ENCODE measurements around the gene DCLK2.

Gene DCLK2

DNA sequence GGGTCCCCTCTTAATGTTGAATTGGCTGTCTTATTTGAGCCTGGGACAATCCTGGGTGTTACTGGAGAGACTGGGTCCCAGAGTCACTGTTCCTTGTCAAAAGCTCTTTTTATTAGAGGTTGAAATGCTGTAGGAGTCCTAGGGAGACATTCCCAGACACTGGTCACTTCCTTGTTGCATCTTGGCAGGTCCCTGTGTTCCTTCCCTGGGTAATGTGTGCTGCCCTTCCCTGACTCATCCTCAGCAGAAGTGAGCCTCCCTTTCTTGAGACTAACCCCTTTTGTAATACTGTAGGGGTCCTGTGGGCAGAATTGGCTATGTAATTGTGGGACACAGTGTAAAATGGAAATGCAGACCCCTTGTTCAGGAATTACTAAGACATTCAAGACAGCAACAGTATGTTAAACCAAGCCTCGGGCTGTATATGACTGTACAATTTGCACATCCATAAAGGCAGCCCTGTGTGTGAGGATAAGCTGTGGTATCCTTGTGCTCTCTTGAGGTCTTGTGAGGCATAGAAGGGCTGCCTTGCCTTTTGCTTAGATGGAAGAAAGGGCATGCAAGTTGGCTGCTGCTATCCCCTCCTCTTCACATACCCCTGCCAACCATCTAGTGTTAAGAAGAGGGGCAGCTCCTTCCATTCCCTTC is 53.5 kb downstream of the DCLK2 start:
- H2AFZ ChIP-seq (ENCODE audit: low read depth, low read length), result no peak overlapping the region
- peak overlapping the region; percentile 21 for H2AK5ac ChIP-seq (ENCODE audit: low read length, severe bottlenecking)
- no peaks in the 10 kb centered on the region for H3K27me3 ChIP-seq (ENCODE audit: control insufficient read depth in 1 of 2, insufficient read depth in 1 of 2, low read length in 2 of 2)
- peak overlapping the region in 1 of 2 experiments; percentile 60 for H3K23ac ChIP-seq (ENCODE audit: low read length in 2 of 2)
- H3K9ac ChIP-seq (ENCODE audit: low read length), result peak overlapping the region; percentile 70
- no peaks in the 10 kb centered on the region for H3K36me3 ChIP-seq (ENCODE audit: control insufficient read depth in 1 of 2, insufficient read depth in 2 of 2, low read depth in 1 of 2, low read length in 2 of 2)
- H4K8ac ChIP-seq (ENCODE audit: low read length), result peak overlapping the region; percentile 27
- H2BK120ac ChIP-seq (ENCODE audit: low read depth, low read length), result no peak overlapping the region
- H3K14ac ChIP-seq (ENCODE audit: low read length in 2 of 2), result no peak overlapping the region
- H3K4me2 ChIP-seq (ENCODE audit: low read length, poor library complexity, severe bottlenecking), result no peak overlapping the region
- no peak overlapping the region for H2BK5ac ChIP-seq (ENCODE audit: low read depth, low read length, poor library complexity, severe bottlenecking)
- peaks cover 25% of the 10 kb centered on the region for H3K79me1 ChIP-seq (replicated peaks; ENCODE audit: low read length, poor library complexity, severe bottlenecking)
- H2BK15ac ChIP-seq (ENCODE audit: low read depth, poor library complexity, severe bottlenecking), result no peak overlapping the region
- H2BK12ac ChIP-seq (ENCODE audit: low read length in 2 of 2), result peak overlapping the region; percentile 7 to 27
- DNase-seq, result no peak
- peak overlapping the region in 1 of 2 experiments; percentile 13 for H3K4ac ChIP-seq (ENCODE audit: low read depth in 1 of 2, low read length in 2 of 2)
- H3K9me3 ChIP-seq (ENCODE audit: control insufficient read depth, low read length), result no peaks in the 10 kb centered on the region
- H4K91ac ChIP-seq (ENCODE audit: low read length), result peak overlapping the region; percentile 81
- no peak overlapping the region for H3K27ac ChIP-seq (ENCODE audit: low read length, poor library complexity, severe bottlenecking)
- no peaks in the 10 kb centered on the region for H3K4me1 ChIP-seq (ENCODE audit: control insufficient read depth, insufficient read depth, low read depth, low read length)
- WGBS, result 100% methylated on average over 1 of the region's 1 CpG
- H3K4me3 ChIP-seq (ENCODE audit: insufficient read depth in 1 of 2, low read depth in 1 of 2, low read length in 2 of 2), result peak overlapping the region in 1 of 2 experiments; percentile 3
- H3K18ac ChIP-seq (ENCODE audit: low read depth in 1 of 2, low read length in 2 of 2), result peak overlapping the region; percentile 60 to 75

DNA sequence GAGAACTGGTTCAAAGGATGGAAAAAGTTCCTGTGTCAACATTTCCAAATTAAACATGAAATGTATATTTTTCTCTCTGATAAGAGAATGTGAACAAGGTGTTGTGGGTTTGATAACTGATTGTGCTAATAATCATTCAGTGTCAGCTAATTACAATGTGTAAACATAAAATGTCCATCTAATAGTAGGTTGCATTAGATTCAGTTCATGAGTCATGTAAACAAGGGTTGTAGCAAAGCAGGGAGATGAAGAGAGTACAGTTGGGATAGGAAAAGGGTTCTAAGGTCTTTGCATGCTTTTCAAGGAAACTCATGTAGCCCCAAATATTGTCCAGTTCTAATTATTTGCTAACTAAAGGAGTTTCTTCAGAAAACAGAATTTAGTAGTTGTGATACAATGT is 55.4 kb downstream of the DCLK2 start:
- H3K27me3 ChIP-seq (ENCODE audit: control insufficient read depth in 1 of 2, insufficient read depth in 1 of 2, low read length in 2 of 2), result no peaks in the 10 kb centered on the region
- H2BK5ac ChIP-seq (ENCODE audit: low read depth, low read length, poor library complexity, severe bottlenecking), result no peak overlapping the region
- peak; percentile 68 for DNase-seq
- H3K4ac ChIP-seq (ENCODE audit: low read depth in 1 of 2, low read length in 2 of 2), result no peak overlapping the region
- no peaks in the 10 kb centered on the region for H3K36me3 ChIP-seq (ENCODE audit: control insufficient read depth in 1 of 2, insufficient read depth in 2 of 2, low read depth in 1 of 2, low read length in 2 of 2)
- H3K79me1 ChIP-seq (replicated peaks; ENCODE audit: low read length, poor library complexity, severe bottlenecking), result peaks cover 22% of the 10 kb centered on the region
- no peak overlapping the region for H2AFZ ChIP-seq (ENCODE audit: low read depth, low read length)
- H3K27ac ChIP-seq (ENCODE audit: low read length, poor library complexity, severe bottlenecking), result no peak overlapping the region
- H3K9me3 ChIP-seq (ENCODE audit: control insufficient read depth, low read length), result no peaks in the 10 kb centered on the region
- H2BK15ac ChIP-seq (ENCODE audit: low read depth, poor library complexity, severe bottlenecking), result no peak overlapping the region
- H4K91ac ChIP-seq (ENCODE audit: low read length), result no peak overlapping the region
- H3K14ac ChIP-seq (ENCODE audit: low read length in 2 of 2), result no peak overlapping the region
- no peak overlapping the region for H3K4me2 ChIP-seq (ENCODE audit: low read length, poor library complexity, severe bottlenecking)
- no peak overlapping the region for H4K8ac ChIP-seq (ENCODE audit: low read length)
- H3K4me3 ChIP-seq (ENCODE audit: insufficient read depth in 1 of 2, low read depth in 1 of 2, low read length in 2 of 2), result no peak overlapping the region
- H3K18ac ChIP-seq (ENCODE audit: low read depth in 1 of 2, low read length in 2 of 2), result no peak overlapping the region
- H3K4me1 ChIP-seq (ENCODE audit: control insufficient read depth, insufficient read depth, low read depth, low read length), result no peaks in the 10 kb centered on the region
- H2BK12ac ChIP-seq (ENCODE audit: low read length in 2 of 2), result no peak overlapping the region
- no peak overlapping the region for H2AK5ac ChIP-seq (ENCODE audit: low read length, severe bottlenecking)
- H3K23ac ChIP-seq (ENCODE audit: low read length in 2 of 2), result no peak overlapping the region
- H2BK120ac ChIP-seq (ENCODE audit: low read depth, low read length), result no peak overlapping the region
- H3K9ac ChIP-seq (ENCODE audit: low read length), result no peak overlapping the region

DNA sequence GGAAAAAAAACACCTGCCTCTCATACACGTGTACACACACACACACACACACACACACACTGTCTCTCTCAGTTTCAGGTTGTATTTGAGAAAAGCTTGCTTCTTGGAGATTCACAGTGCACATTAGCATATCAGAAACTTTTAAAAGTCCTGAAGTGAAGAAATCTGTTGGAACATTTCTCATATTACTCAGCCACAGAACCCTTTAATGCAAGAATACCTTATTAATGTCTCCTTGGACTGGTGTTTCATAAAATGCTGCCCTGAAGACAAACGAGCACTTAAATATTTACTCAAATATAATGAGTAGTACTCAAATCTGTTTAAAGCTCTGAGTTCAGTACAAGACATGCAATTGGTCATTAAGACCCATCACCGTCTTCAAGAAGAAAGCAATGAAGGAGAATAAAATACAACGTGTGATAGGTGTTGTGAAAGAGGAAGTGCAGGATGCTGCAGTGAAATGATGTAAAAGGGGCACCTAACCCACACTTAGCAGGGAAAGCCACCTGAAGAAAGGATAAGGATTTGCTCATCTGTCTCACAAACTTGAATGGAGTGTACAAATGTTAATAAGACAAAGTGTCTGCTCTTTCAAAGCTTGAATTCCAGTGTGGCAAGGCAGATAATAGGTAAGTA is 57.0 kb downstream of the DCLK2 start:
- Histone ChIP-seq H3K36me3 (ENCODE audit: control insufficient read depth in 1 of 2, insufficient read depth in 2 of 2, low read depth in 1 of 2, low read length in 2 of 2) (no peaks in the 10 kb centered on the region), H2BK15ac (ENCODE audit: low read depth, poor library complexity, severe bottlenecking) (no peak overlapping the region), H3K27ac (ENCODE audit: low read length, poor library complexity, severe bottlenecking) (no peak overlapping the region), H2BK12ac (ENCODE audit: low read length in 2 of 2) (peak overlapping the region in 1 of 2 experiments; percentile 88), H3K9ac (ENCODE audit: low read length) (no peak overlapping the region), H4K8ac (ENCODE audit: low read length) (no peak overlapping the region), H3K4ac (ENCODE audit: low read depth in 1 of 2, low read length in 2 of 2) (no peak overlapping the region), H3K4me2 (ENCODE audit: low read length, poor library complexity, severe bottlenecking) (no peak overlapping the region), H2AK5ac (ENCODE audit: low read length, severe bottlenecking) (no peak overlapping the region), H3K27me3 (ENCODE audit: control insufficient read depth in 1 of 2, insufficient read depth in 1 of 2, low read length in 2 of 2) (no peaks in the 10 kb centered on the region), H2BK120ac (ENCODE audit: low read depth, low read length) (peak overlapping the region; percentile 29), H3K79me1 (replicated peaks; ENCODE audit: low read length, poor library complexity, severe bottlenecking) (peaks cover 27% of the 10 kb centered on the region), H3K23ac (ENCODE audit: low read length in 2 of 2) (no peak overlapping the region), H3K4me3 (ENCODE audit: insufficient read depth in 1 of 2, low read depth in 1 of 2, low read length in 2 of 2) (no peak overlapping the region), H2AFZ (ENCODE audit: low read depth, low read length) (no peak overlapping the region), H3K4me1 (ENCODE audit: control insufficient read depth, insufficient read depth, low read depth, low read length) (no peaks in the 10 kb centered on the region), H4K91ac (ENCODE audit: low read length) (peak overlapping the region; percentile 52), H3K14ac (ENCODE audit: low read length in 2 of 2) (no peak overlapping the region), H2BK5ac (ENCODE audit: low read depth, low read length, poor library complexity, severe bottlenecking) (no peak overlapping the region), H3K9me3 (ENCODE audit: control insufficient read depth, low read length) (no peaks in the 10 kb centered on the region), H3K18ac (ENCODE audit: low read depth in 1 of 2, low read length in 2 of 2) (peak overlapping the region; percentile 46 to 52)
- 33% methylated on average over 2 of the region's 4 CpGs for WGBS
- DNase-seq, result no peak

DNA sequence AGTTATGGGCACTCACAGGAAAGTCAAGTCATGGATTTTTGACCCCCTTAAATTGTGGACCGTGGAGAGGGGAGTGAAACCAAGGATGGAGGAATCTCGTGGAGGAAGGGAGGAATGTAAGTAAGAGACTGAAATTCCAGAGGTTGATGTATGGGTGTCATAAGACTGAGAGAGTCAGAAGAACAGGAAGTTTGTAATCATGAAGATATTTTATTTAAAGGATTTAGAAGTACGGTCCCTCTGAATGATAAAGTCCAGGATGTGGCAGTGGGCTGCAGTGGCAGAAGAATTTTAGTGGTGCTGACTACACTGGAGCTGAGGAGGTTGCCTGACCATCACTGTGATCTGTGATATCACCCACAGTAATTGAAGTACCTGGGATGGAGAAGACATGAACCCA is 57.8 kb downstream of the DCLK2 start:
- Histone ChIP-seq H3K36me3 (ENCODE audit: control insufficient read depth in 1 of 2, insufficient read depth in 2 of 2, low read depth in 1 of 2, low read length in 2 of 2) (no peaks in the 10 kb centered on the region), H3K27ac (ENCODE audit: low read length, poor library complexity, severe bottlenecking) (no peak overlapping the region)

More for the DNA sequence above, 57.8 kb downstream of the DCLK2 start:
- Histone ChIP-seq H3K4me1 (ENCODE audit: control insufficient read depth, insufficient read depth, low read depth, low read length) (no peaks in the 10 kb centered on the region), H2BK15ac (ENCODE audit: low read depth, poor library complexity, severe bottlenecking) (no peak overlapping the region), H2AFZ (ENCODE audit: low read depth, low read length) (no peak overlapping the region), H3K23ac (ENCODE audit: low read length in 2 of 2) (no peak overlapping the region), H3K18ac (ENCODE audit: low read depth in 1 of 2, low read length in 2 of 2) (peak overlapping the region; percentile 68 to 77), H3K27me3 (ENCODE audit: control insufficient read depth in 1 of 2, insufficient read depth in 1 of 2, low read length in 2 of 2) (no peaks in the 10 kb centered on the region), H4K91ac (ENCODE audit: low read length) (no peak overlapping the region), H2AK5ac (ENCODE audit: low read length, severe bottlenecking) (no peak overlapping the region), H4K8ac (ENCODE audit: low read length) (no peak overlapping the region), H2BK120ac (ENCODE audit: low read depth, low read length) (no peak overlapping the region), H3K14ac (ENCODE audit: low read length in 2 of 2) (no peak overlapping the region), H2BK12ac (ENCODE audit: low read length in 2 of 2) (peak overlapping the region in 1 of 2 experiments; percentile 63), H3K4ac (ENCODE audit: low read depth in 1 of 2, low read length in 2 of 2) (peak overlapping the region in 1 of 2 experiments; percentile 58), H3K9me3 (ENCODE audit: control insufficient read depth, low read length) (no peaks in the 10 kb centered on the region), H3K4me3 (ENCODE audit: insufficient read depth in 1 of 2, low read depth in 1 of 2, low read length in 2 of 2) (no peak overlapping the region), H3K4me2 (ENCODE audit: low read length, poor library complexity, severe bottlenecking) (no peak overlapping the region), H2BK5ac (ENCODE audit: low read depth, low read length, poor library complexity, severe bottlenecking) (no peak overlapping the region), H3K79me1 (replicated peaks; ENCODE audit: low read length, poor library complexity, severe bottlenecking) (peaks cover 27% of the 10 kb centered on the region), H3K9ac (ENCODE audit: low read length) (no peak overlapping the region)
- under 1% methylated on average over 3 of the region's 3 CpGs for WGBS
- peak; percentile 72 for DNase-seq
